PC-9 (cell line): ENCODE data around the gene NKX6-2. TPM values are rescaled to one million over a fixed set of nuclear protein-coding genes. Genes with fewer than 3 reads are reported as not detected.

Source experiments
- BruUV-seq: library from RNA; stranded (reverse); fragments of 400-500 nt; replicated peaks from 2 replicates; lab custom pipeline; 2021; lab: Mats Ljungman, UMichigan
- CTCF ChIA-PET: fragments of 300-600 bp; sonication (Branson Sonifier 250); formaldehyde crosslinking; loops from one replicate; lab custom pipeline; 2022; ENCODE audit warnings: antibody characterized with exemption; lab: Charles Lee
- POLR2A ChIA-PET: fragments of 300-600 bp; sonication (Branson Sonifier 250); formaldehyde crosslinking; loops from one replicate; lab custom pipeline; 2022; ENCODE audit warnings: antibody characterized with exemption; ENCODE audit not compliant: unreplicated experiment; lab: Charles Lee
- DNase-seq, 2 experiments: peaks; one replicate each; pipeline versions ENCODE4 v3.0.0 to v3.0.0-alpha.2; 2015 to 2022; ENCODE audit warnings: mixed read lengths in 1 of 2
- H2AFZ ChIP-seq: fragments of 200-600 bp; sonication (generic); 2 replicates; pipeline ENCODE4 v1.8.1; 2017; ENCODE audit warnings: antibody characterized with exemption
- H3F3A ChIP-seq: fragments of 200-600 bp; sonication (generic); 2 replicates; pipeline ENCODE4 v1.8.1; 2017; ENCODE audit warnings: antibody characterized with exemption, mild to moderate bottlenecking, low read depth; ENCODE audit not compliant: insufficient read depth
- H3K27ac ChIP-seq: fragments of 200-600 bp; sonication (generic); 2 replicates; pipeline ENCODE4 v1.6.1; 2016; ENCODE audit warnings: mixed run types
- H3K27me3 ChIP-seq: fragments of 200-600 bp; sonication (generic); 2 replicates; pipeline ENCODE4 v1.6.1; 2016; ENCODE audit warnings: low read depth, mixed run types; ENCODE audit not compliant: insufficient read depth
- H3K36me3 ChIP-seq: fragments of 200-600 bp; sonication (generic); 2 replicates; pipeline ENCODE4 v1.6.1; 2016; ENCODE audit warnings: low read depth, mixed run types
- H3K4me1 ChIP-seq: fragments of 200-600 bp; sonication (generic); replicated peaks from 2 replicates; pipeline ENCODE4 v1.6.1; 2016; ENCODE audit warnings: mixed run types; ENCODE audit not compliant: insufficient read depth
- H3K4me2 ChIP-seq: fragments of 200-600 bp; sonication (generic); 2 replicates; pipeline ENCODE4 v1.6.1; 2017; ENCODE audit warnings: mixed run types
- H3K4me3 ChIP-seq: fragments of 200-600 bp; sonication (generic); 2 replicates; pipeline ENCODE4 v1.6.1; 2016; ENCODE audit warnings: mixed run types
- H3K79me2 ChIP-seq: fragments of 200-600 bp; sonication (generic); 2 replicates; pipeline ENCODE4 v1.6.1; 2017; ENCODE audit warnings: low read depth, mixed run types
- H3K9me2 ChIP-seq: fragments of 200-600 bp; sonication (generic); 2 replicates; pipeline ENCODE4 v1.8.1; 2017; ENCODE audit warnings: mild to moderate bottlenecking; ENCODE audit not compliant: insufficient read depth
- H3K9me3 ChIP-seq: fragments of 200-600 bp; sonication (generic); 2 replicates; pipeline ENCODE4 v1.8.1; 2016; ENCODE audit warnings: low read depth; ENCODE audit not compliant: insufficient read depth
- H4K20me1 ChIP-seq: fragments of 200-600 bp; sonication (generic); 2 replicates; pipeline ENCODE4 v1.8.1; 2017; ENCODE audit not compliant: insufficient read depth
- EZH2 ChIP-seq: fragments of 200-600 bp; sonication (generic); IDR thresholded peaks from 2 replicates; pipeline ENCODE4 v1.8.0; 2017; ENCODE audit warnings: antibody characterized with exemption, low read depth
- intact Hi-C: fragments of 100-400 bp; cut with micrococcal nuclease; formaldehyde crosslinking; loops from one replicate; pipeline ENCODE4 v1.10.0; 2022; ENCODE audit not compliant: unreplicated experiment
- total RNA-seq: library from RNA; stranded (reverse); gene quantifications from 2 replicates; pipeline ENCODE4 v1.2.3, GENCODE V29; 2021
- TF ChIP-seq, protein P1 (sequence below): fragments of 200-600 bp; sonication (generic); conservative IDR thresholded peaks from 2 replicates; pipeline ENCODE4 v1.6.1; 2017; ENCODE audit warnings: mixed run types, antibody characterized with exemption, mild to moderate bottlenecking, moderate library complexity

Gene NKX6-2
- total RNA-seq, 1 experiment from 2014 or later = not detected

DNA sequence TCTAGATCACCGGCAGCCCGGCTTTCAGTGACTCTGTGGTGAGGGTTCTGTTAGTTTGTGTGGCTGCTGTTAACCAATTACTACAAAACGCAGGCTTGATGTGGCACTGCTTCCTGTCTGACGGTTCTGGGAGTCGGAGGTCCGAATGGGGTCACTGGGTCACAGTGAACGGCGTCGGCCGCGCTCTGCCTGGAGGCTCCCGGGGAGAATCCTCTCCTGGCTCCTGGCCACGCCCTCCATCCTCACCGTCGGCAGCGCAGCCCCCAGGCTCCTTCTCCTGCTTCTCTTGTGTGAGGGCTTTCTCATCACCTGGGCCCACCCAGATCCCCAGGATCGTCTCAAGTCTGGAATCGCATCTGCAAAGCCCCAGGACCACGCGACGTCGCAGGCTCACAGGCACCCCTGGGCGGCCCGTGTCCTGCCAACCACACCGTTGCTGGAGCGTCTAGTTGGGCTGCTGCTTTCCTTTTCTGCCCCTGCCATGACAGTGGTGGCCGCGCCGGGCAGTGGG, 31.8 kb upstream of the NKX6-2 start:
- DNase-seq = no peak
- intact Hi-C loops = no loop called here
- BruUV-seq = no TSS peak

DNA sequence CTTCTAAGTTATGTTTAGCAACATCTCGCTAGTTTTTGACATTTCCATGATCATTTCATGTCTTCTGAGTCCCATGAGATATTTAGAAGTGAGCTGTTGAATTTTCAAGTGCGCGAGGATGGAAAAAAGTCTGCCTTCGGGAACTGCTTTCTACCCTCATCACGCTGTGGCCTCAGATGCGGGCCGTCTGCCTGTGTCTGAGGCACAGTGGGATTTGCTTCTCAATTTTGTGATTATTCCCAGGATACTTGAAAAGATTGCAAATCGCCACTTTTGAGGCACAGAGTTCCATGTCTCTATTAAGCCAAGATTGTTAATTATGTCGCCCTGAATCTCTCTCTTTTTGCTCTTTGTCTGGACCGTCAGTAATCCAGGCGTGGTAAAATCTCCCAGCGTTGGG, 30.8 kb upstream of the NKX6-2 start:
- H3K79me2 ChIP-seq = no peaks in the 10 kb centered on the region
- ChIA-PET CTCF (no interaction called here), POLR2A (no interaction called here)
- H3K4me2 ChIP-seq = no peak overlapping the region
- no peaks in the 10 kb centered on the region for H3F3A ChIP-seq
- H3K27ac ChIP-seq = no peak overlapping the region
- H3K27me3 ChIP-seq = peaks cover 41% of the 10 kb centered on the region
- no peaks in the 10 kb centered on the region for H4K20me1 ChIP-seq
- H2AFZ ChIP-seq = no peak overlapping the region
- H3K4me1 ChIP-seq = no peaks in the 10 kb centered on the region
- DNase-seq = no peak
- intact Hi-C loops = no loop called here
- no peaks in the 10 kb centered on the region for H3K9me2 ChIP-seq
- H3K36me3 ChIP-seq = no peaks in the 10 kb centered on the region
- BruUV-seq = no TSS peak
- no peak overlapping the region for H3K4me3 ChIP-seq
- TF ChIP-seq, protein P1, sequence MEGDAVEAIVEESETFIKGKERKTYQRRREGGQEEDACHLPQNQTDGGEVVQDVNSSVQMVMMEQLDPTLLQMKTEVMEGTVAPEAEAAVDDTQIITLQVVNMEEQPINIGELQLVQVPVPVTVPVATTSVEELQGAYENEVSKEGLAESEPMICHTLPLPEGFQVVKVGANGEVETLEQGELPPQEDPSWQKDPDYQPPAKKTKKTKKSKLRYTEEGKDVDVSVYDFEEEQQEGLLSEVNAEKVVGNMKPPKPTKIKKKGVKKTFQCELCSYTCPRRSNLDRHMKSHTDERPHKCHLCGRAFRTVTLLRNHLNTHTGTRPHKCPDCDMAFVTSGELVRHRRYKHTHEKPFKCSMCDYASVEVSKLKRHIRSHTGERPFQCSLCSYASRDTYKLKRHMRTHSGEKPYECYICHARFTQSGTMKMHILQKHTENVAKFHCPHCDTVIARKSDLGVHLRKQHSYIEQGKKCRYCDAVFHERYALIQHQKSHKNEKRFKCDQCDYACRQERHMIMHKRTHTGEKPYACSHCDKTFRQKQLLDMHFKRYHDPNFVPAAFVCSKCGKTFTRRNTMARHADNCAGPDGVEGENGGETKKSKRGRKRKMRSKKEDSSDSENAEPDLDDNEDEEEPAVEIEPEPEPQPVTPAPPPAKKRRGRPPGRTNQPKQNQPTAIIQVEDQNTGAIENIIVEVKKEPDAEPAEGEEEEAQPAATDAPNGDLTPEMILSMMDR = no peak
- no peak for TF ChIP-seq EZH2
- H3K9me3 ChIP-seq = no peaks in the 10 kb centered on the region

More for the DNA sequence above, 31.8 kb upstream of the NKX6-2 start:
- Histone ChIP-seq H3K36me3 (no peaks in the 10 kb centered on the region), H3F3A (no peaks in the 10 kb centered on the region), H3K4me1 (no peaks in the 10 kb centered on the region), H3K79me2 (no peaks in the 10 kb centered on the region), H3K27me3 (peaks cover 41% of the 10 kb centered on the region), H3K9me2 (no peaks in the 10 kb centered on the region), H4K20me1 (no peaks in the 10 kb centered on the region), H3K4me3 (no peak overlapping the region), H3K9me3 (no peaks in the 10 kb centered on the region), H2AFZ (no peak overlapping the region), H3K4me2 (no peak overlapping the region), H3K27ac (no peak overlapping the region)
- POLR2A ChIA-PET = no interaction called here
- CTCF ChIA-PET = no interaction called here
- TF ChIP-seq EZH2 = no peak
- TF ChIP-seq, protein P1 = no peak

DNA sequence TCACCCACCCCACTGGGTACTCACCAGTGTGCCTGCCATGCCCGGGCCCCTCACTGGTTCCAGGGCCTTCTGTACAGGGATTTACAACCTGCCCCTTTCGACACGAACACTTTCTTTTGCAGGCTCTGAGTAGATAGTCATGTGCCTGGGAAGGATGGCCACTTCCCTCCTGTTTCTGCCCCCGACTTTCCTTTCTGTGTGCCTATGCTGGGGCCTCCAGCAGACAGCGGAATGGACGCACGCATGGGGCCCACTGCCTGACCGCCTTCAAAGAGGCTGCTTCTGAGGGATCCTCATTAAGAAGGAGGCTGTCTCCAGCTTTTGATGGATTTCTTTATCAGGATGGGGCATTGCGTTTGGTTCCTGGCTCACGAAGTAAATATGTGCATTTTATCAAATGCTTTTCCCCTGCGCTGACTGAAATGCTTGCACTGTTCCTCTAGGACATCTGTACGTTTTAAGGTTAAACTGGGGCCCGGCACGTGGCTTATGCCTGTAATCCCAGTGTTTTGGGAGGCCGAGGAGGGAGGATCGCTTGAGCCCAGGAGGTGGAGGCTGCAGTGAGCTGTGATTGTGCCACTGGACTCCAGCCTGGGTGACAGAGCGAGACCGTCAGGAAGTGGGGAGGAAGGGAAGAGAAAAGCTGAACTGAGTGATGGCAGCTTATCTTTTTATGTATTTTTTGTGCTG, 29.4 kb upstream of the NKX6-2 start:
- Histone ChIP-seq H2AFZ (no peak overlapping the region), H3K79me2 (no peaks in the 10 kb centered on the region), H3K9me2 (no peaks in the 10 kb centered on the region), H3K4me3 (no peak overlapping the region), H3K4me1 (no peaks in the 10 kb centered on the region), H4K20me1 (no peaks in the 10 kb centered on the region), H3K27me3 (peaks cover 44% of the 10 kb centered on the region), H3K27ac (no peak overlapping the region), H3K9me3 (no peaks in the 10 kb centered on the region), H3K36me3 (no peaks in the 10 kb centered on the region), H3K4me2 (no peak overlapping the region), H3F3A (no peaks in the 10 kb centered on the region)
- no peak for TF ChIP-seq EZH2
- TF ChIP-seq, protein P1 = no peak
- ChIA-PET POLR2A (no interaction called here), CTCF (no interaction called here)
- intact Hi-C loops = no loop called here
- no TSS peak for BruUV-seq
- no peak for DNase-seq
